ENCODE results near the gene GTF3C4.

The GTF3C4 gene

DNA sequence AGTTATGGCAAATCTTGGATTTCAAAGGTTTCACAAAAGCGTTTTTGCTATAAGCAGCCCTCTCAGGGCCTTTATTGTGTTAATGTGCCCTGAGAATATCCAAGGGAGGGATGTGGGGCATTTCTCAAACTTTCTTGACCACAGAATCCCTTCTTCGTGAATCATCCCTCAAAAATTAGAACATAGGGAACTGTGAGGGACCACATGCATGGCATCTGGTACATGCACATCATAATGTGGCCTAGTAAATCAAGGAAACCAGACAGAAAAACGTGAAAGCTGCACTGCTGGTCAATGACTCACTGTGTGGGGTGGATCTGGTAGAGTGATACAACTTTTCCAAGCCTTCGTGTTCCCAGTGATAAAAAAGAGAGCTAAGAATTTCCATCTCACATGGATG is 22.9 kb upstream of the GTF3C4 start:
- no peak for DNase-seq (ENCODE audit: low read depth in 1 of 2, low spot score in 1 of 2)

GRCh38 chr9:132647806-132648205 is 22.5 kb upstream of the GTF3C4 start:
- no peak for DNase-seq (ENCODE audit: low read depth in 1 of 2, low spot score in 1 of 2)

- no peak for DNase-seq (ENCODE audit: low read depth in 1 of 2, low spot score in 1 of 2)
Observed at GRCh38 chr9:132648283-132648682, 22.0 kb upstream of the GTF3C4 start.

DNA sequence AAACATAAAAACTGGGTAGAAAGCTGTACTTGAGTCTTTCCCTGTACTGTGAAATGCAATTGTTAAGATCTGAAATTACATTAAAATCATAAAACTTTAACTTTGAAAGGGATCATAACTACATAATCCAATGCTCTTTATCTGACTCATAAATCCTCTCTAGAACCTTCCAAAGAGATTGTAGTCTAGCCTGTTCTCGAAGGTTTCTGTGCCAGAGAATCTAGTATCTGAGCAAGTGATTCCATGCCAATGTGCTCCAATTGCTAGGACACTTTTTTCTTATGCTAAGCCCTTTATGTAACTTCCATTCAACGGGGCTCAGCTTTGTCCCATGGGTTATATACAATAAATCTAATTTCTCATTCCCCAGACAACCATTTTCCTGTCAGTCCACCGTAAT is 21.6 kb upstream of the GTF3C4 start:
- no peak for DNase-seq (ENCODE audit: low read depth in 1 of 2, low spot score in 1 of 2)

DNA sequence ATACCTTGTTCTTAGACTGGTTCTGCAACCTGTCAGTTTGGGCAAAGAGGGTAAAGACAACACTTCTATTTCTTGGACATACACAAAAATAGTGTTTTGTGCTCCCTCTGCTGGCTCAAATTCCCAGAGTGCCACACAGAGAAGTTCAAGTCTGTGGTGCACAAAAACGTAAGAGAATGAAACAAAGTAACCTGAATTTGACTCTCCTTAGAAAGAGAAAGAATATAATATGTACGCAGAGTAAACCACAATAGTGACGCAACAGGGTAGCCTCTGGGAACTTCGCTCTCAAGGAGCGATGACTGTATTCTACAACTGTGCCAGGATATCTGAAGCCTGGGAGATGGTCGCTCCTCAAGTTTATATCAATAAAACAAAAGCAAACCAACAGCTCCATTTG is 19.0 kb upstream of the GTF3C4 start:
- DNase-seq (ENCODE audit: low read depth in 1 of 2, low spot score in 1 of 2) = no peak

DNA sequence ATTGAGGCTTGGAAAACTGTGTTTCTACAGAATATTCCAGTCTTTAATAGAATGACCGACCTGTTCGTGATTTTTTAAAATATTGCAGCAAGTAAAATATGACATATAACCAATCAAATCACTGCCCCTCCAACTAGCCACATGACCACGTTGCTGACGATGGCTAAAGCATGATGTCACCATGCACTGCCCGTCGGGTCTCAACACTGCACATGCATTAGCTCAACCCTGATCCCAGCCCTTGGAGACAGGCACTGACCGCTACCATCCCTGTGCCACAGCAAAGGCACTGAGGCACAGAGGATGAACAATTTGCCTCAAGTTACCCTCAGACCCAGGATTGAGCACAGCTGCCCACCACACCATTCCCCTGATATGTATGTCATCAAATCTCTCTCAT is 14.0 kb upstream of the GTF3C4 start:
- DNase-seq (ENCODE audit: low read depth in 1 of 2, low spot score in 1 of 2) = no peak

DNA sequence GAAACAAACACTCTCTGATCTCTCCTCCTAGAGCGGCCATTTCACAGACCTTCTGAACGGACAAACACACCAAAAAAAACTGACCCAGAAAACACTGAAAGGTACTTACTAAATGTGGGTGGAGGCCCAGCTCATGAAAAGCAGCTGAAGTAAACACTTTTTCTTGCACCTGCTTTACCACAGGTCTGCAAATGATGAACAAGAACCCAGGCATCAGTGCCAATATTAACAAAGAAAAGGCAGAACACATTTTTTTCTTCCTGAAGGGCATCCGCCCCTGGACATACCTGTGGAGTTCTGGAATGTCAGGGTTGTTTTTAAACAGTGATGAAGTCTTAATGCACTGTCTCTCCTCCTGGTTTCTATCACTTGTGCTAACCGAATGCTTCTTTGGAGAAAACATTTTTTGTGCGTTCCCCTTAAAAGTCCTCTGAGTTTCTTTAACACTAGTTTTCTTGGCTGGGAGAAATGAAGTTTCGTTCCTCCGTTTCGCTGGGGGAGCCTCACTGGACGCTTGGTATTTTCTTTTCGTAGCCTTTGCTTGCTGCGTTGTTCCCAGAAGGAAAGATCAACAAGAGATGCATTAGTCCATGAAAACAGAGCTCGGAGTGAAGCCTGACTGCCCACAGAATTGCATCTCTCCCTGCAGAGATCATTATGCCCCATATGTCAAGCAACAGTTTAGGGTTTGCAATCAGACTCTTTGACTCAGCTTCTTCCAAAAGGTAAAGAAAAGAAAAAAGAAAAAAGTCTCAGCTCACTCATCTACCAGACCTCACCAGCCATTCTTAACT is 7.9 kb upstream of the GTF3C4 start:
- no peak for DNase-seq (ENCODE audit: low read depth in 1 of 2, low spot score in 1 of 2)

GRCh38 chr9:132663117-132663516 is 7.1 kb upstream of the GTF3C4 start:
- no peak for DNase-seq (ENCODE audit: low read depth in 1 of 2, low spot score in 1 of 2)

DNA sequence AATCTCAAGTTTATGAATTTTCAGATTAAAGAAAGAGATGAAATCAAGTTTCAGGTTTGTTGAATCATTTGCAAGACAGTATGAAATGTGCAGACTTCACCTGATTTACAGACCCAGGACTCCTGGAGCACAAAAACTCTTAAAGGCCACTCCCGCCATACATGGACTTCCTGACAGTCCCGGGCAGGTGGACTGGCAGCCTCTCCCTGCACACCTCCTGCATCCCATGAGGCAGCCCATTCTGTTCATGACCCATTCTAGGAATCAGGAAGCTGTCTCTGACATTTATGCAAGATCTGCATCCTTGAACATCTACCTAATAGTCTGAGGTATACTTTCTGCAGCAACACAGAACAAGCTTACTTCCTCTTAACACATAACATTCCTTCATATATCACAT is 6.4 kb upstream of the GTF3C4 start:
- DNase-seq (ENCODE audit: low read depth in 1 of 2, low spot score in 1 of 2) = no peak

GRCh38 chr9:132669319-132669697 is 956 bp upstream of the GTF3C4 start:
- DNase-seq (ENCODE audit: low read depth in 1 of 2, low spot score in 1 of 2) = no peak

GRCh38 chr9:132669698-132670456 is 387 bp upstream of the GTF3C4 start, which contains the start of gene DDX31:
Gene DDX31, minus strand, starts transcription at chr9:132669983. Its CDS starts 49 bp downstream, at chr9:132669934.
- peak; percentile 74 to 82 for DNase-seq (ENCODE audit: low read depth in 1 of 2, low spot score in 1 of 2)

DNA sequence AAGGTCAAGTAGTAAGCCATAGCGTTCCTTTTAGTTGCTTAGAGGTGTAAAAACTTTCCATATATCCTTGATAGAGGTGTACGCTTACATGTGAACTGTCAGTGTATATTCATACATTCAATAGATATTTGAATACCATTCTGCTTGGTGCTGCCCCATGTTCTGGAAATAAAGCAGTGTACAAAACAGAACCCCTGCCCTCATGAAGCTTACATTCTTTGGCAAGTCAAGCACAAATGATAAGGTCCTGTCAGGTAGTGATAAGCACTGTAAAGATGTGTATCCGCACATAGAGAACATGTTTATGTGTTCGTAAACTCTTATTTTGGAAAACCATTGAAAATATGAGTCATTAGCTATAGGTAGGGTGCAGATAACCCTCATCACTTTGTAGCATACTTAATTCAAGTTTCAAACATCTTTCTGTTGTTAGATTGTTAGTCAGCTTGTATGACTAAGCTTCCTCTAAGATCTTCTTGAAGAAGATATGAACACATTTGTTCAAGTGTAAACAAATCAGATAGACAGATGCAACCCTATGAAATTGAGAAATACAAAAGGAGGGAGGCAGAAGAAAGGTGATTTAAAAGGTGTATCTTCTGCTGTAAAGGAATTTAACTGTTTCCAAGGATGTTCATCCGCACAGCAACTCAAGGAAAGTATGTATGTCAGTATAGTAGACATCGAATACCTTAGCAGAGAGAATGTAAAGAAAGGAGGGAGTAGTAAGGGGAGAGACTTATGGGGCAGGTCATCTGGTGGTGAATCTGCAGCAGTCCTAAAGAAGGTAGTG is 1.6 kb downstream of the GTF3C4 start:
- no peak for DNase-seq (ENCODE audit: low read depth in 1 of 2, low spot score in 1 of 2)

- no peak for DNase-seq (ENCODE audit: low read depth in 1 of 2, low spot score in 1 of 2)
Observed at GRCh38 chr9:132672413-132672690, 2.1 kb downstream of the GTF3C4 start.

DNA sequence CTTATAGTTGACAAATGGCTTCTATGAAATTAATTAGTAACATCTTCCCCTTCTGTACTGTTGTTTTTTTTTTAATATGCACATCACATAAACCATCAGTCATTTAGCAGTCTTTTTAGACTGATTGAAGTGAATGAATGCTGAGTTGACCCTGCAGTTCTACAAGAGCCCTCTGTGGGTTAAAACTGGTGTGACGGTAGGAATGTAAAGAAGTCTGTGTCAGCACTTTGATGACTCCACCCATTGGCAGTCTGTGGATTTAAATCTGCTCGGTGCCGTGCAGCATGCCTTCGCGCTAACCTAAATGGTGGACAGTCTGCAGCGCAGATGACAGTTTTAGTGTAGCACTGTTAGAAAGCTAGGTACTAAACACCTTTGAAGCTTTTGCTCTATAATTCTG is 3.1 kb downstream of the GTF3C4 start:
- DNase-seq (ENCODE audit: low read depth in 1 of 2, low spot score in 1 of 2) = no peak

GRCh38 chr9:132674485-132674884 is 4.2 kb downstream of the GTF3C4 start:
- DNase-seq (ENCODE audit: low read depth in 1 of 2, low spot score in 1 of 2) = no peak

DNA sequence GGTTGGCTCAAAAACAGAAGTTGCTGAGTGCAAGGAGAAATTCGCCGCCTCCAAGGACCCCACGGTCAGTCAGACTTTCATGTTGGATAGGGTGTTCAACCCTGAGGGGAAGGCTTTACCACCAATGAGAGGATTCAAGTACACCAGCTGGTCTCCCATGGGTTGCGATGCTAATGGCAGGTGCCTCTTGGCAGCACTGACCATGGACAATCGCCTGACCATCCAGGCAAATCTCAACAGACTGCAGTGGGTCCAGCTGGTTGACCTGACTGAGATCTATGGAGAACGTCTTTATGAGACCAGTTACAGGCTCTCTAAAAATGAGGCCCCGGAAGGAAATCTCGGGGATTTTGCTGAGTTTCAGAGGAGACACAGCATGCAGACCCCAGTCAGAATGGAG is 7.7 kb downstream of the GTF3C4 start:
- DNase-seq (ENCODE audit: low read depth in 1 of 2, low spot score in 1 of 2) = no peak

DNA sequence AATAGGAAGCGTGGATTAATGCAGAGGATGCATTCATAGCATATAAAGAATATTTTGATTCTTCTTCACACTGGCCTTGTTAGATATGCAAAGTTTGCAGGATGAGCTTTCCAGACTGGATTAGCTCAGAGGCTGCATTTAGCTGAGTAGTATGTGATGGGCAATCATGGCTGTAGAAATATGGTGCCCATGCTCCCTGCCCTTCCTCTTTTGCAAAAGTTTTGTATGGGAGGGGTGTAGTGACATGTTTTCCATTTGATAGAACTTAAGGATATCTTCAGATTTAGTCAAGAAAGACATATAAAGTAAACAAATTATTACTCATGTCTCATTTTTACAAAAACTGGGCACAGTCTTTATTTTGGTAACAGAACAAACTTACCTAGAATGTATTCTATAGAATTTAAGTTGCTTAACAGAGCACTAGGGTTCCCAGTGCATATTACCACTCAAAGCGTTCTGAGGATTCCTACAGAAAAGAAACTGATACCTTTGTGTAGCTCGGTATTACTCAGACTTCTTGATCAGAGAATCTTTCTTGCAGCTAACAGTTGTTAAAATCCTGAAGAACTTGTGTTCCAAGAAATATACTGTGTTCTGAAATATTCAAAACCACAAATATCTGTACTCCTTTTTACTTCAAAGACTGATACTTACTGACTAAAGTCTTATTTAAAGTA is 9.8 kb downstream of the GTF3C4 start:
- DNase-seq (ENCODE audit: low read depth in 1 of 2, low spot score in 1 of 2) = no peak

DNA sequence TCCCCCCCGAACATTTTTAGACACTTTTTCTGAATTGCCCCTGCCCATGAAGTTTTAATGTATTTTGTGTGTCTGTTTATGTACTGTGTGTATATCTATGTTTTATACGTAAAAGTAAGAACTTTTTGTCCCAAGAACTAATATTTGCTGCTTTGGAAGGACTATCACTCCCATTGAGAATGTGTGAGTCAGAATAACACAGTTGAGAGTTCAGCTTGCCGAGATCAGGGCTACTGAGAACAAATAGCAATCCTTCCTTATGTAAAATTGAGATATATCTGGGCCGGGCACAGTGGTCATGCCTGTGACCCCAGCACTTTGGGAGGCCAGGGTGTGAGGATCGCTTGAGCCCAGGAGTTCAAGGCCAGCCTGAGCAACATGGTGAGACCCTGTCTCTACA is 11.3 kb downstream of the GTF3C4 start:
- DNase-seq (ENCODE audit: low read depth in 1 of 2, low spot score in 1 of 2) = no peak

DNA sequence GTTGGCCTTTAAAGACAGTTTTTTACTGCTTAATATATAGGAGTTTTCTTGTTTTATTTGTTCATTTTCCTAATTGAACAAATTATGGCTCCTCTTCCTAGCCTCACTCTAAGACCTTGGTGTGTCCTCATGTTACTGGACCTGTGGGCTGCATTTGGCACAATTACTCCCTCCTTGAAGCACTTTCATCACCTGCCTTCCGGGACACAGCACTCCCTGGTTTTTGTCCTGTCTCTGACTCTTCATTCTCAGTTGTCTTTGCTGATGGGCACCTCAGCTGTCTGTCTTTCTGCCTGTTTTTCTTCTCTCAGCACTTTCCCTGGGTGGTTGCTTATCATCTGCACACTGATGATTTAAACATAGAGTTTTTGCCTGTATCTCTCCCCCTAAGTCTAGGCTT is 13.6 kb downstream of the GTF3C4 start:
- DNase-seq (ENCODE audit: low read depth in 1 of 2, low spot score in 1 of 2) = no peak

DNA sequence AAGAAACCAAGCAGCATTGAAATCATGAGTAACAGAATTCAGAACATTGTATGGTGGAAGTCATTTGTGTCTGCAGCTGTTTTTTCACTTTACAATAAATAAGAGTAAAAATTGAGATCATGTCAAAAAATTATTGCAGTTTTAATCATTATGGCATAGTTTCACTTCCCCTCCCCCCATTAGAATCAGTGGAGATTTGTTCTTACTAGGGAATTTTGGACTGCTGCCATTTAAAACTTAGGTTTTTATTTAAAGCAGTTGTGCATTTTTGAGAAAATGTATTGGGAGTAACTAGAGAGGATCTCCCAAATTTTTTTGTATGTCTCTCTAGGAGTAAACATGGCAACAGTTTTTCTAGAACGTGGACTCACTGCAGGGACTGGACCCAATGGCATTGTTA is 20.4 kb downstream of the GTF3C4 start:
- no peak for DNase-seq (ENCODE audit: low read depth in 1 of 2, low spot score in 1 of 2)

DNA sequence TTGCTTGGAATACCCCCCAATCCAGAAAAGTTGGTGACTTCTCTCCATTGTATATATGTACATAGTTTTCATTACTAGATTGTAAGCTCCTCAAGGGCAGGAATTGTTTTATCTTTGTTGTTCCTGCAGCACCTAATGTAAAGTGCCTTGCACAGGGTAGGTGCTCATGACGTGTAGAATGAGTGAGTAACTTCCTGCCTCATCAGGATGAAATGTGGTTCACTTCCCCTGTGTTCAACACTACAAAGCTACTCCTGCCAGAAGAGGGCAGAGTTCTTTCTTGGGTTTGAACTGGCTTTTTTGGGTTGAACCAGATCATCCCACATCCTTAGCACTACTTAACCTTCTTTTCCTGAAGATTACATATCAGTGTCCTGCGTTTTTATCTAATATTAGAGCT is 23.9 kb downstream of the GTF3C4 start:
- DNase-seq (ENCODE audit: low read depth in 1 of 2, low spot score in 1 of 2) = no peak

GRCh38 chr9:132697230-132697629 is 27.0 kb downstream of the GTF3C4 start:
- no peak for DNase-seq (ENCODE audit: low read depth in 1 of 2, low spot score in 1 of 2)

All from activated T-helper 1 cell treated with anti-CD3 and anti-CD28 coated beads, Interleukin-2, amount 50 U/mL, for 16 hours (primary cell).